H1 (cell line): Measurements from ENCODE around the gene GRAMD4.

Source experiments
- CTCF ChIP-seq, 3 experiments: IDR thresholded peaks; 1 replicate in 2 of 3; 2 replicates in 1 of 3; pipeline versions ENCODE4 v1.5.1 to v1.6.1; 2011; ENCODE audit warnings: low read length in 3 of 3, mild to moderate bottlenecking in 3 of 3, inconsistent platforms in 2 of 3, low read depth in 1 of 3, moderate library complexity in 1 of 3; ENCODE audit not compliant: insufficient read depth in 1 of 3; ENCODE audit errors: control extremely low read depth in 1 of 3
- MAX ChIP-seq: IDR thresholded peaks from 2 replicates; pipeline ENCODE4 v1.6.1; 2012; ENCODE audit warnings: inconsistent platforms
- POU5F1 ChIP-seq: IDR thresholded peaks from 2 replicates; pipeline ENCODE4 v1.6.1; 2011; ENCODE audit warnings: low read depth, mild to moderate bottlenecking, low read length, moderate library complexity
- SIX5 ChIP-seq: IDR thresholded peaks from 2 replicates; pipeline ENCODE4 v1.6.1; 2011; ENCODE audit warnings: mild to moderate bottlenecking, low read depth, low read length
- TCF12 ChIP-seq: IDR thresholded peaks from 2 replicates; pipeline ENCODE4 v1.6.1; 2011; ENCODE audit warnings: low read depth, mild to moderate bottlenecking, low read length
- YY1 ChIP-seq: IDR thresholded peaks from 2 replicates; pipeline ENCODE4 v1.6.1; 2011; ENCODE audit warnings: low read depth, mild to moderate bottlenecking, low read length

GRCh38 chr22:46696614-46697013 is 76.4 kb downstream of the GRAMD4 start:
- TF ChIP-seq SIX5 = no peak
- no peak for TF ChIP-seq CTCF (IDR thresholded peaks at IDR 0.05; ENCODE audit: control extremely low read depth in 1 of 3, insufficient read depth in 1 of 3, low read depth in 1 of 3, low read length in 3 of 3)
- no peak for TF ChIP-seq TCF12
- TF ChIP-seq MAX = no peak
- TF ChIP-seq POU5F1 = no peak
- TF ChIP-seq YY1 = no peak
